HG02870 (cell line): ENCODE measurements around the gene CYB561D1.
A peak's percentile ranks its signal among the peaks of the same experiment; 100 is the strongest.

Experiments used
- ATAC-seq: cut with Tn5 transposase; IDR thresholded peaks from one replicate; pipeline ENCODE4 v1.9.1; 2021; ENCODE audit warnings: mild to moderate bottlenecking, moderate library complexity; ENCODE audit not compliant: unreplicated experiment

Gene CYB561D1

DNA sequence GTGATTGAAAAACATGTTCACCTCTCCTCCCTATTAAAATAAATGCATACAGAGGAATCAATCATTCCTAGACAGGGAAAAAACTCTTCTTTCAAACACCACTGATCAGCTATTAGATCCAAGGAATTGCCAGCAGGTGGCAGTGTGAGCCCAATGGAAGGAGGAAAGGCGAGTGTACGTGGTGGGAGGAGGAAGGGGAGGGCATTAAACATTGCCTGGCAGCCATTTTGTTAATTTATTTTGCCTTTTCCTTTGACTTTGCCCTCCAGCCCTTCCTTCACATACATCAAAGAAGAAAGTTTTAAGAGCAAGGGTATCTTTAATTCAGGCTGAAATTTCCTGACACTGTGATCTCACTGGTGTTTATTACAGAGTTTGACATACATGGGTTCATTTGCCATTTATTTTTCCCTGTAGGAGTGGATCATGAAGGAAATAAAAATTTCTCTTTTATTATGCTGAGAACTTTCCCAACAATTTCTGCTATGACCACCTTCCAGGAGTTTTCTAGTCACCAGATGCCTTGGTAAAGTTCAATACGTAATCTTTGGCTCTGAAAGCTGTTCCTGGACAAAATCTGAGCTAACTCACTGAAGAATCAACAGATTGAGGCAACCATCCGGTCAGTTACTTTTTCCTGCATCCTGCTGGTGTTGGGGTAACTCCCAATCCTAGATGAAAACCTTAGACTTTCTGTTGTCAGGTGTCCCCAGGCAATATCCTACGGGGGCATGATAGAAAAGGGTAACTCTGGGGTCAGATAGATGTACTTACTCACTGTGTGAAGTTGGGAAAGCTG lies 52.6 kb downstream of the CYB561D1 start:
- peak; percentile 38 for ATAC-seq

GRCh38 chr1:109547463-109548320 lies 53.8 kb downstream of the CYB561D1 start:
- ATAC-seq, result no peak

GRCh38 chr1:109548321-109549267 lies 54.7 kb downstream of the CYB561D1 start, which contains the start of gene GNAI3:
Gene GNAI3 (plus strand): TSS chr1:109548615. CDS start chr1:109548721, 106 bp downstream.
- peak; percentile 90 for ATAC-seq
